GM21825 (cell line): Measurements from ENCODE around the gene SH3RF3.

Experiments
- ATAC-seq: cut with Tn5 transposase; IDR thresholded peaks from one replicate; pipeline ENCODE4 v1.9.1; 2021; ENCODE audit warnings: mild to moderate bottlenecking, moderate library complexity; ENCODE audit not compliant: unreplicated experiment

The SH3RF3 gene

GRCh38 chr2:109422758-109423500, 293.9 kb downstream of the SH3RF3 start:
- ATAC-seq = no peak

GRCh38 chr2:109423556-109424359, 294.8 kb downstream of the SH3RF3 start:
- no peak for ATAC-seq

GRCh38 chr2:109425411-109425810, 296.4 kb downstream of the SH3RF3 start:
- ATAC-seq = no peak

DNA sequence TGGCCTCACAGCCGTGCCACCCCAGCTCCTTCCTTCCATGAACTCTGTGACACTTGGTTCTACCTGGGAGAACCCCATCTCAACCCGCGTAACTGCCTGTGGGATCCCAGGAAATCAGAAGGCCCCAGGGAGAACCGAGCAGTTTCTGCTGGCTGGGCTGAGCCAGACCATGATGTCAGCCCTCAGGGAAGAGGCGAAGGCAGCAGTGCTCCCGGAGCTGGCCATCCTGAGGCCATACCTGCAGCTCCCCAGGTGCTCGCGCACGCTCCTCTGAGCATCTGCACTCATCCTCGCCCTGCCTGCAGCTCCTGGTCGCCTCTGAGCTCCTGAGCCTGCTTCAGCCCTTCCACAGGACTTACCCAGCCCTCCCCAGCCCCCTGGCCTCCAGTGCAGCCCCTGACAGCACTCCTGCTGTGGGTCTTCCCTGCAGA, 298.7 kb downstream of the SH3RF3 start:
- no peak for ATAC-seq

DNA sequence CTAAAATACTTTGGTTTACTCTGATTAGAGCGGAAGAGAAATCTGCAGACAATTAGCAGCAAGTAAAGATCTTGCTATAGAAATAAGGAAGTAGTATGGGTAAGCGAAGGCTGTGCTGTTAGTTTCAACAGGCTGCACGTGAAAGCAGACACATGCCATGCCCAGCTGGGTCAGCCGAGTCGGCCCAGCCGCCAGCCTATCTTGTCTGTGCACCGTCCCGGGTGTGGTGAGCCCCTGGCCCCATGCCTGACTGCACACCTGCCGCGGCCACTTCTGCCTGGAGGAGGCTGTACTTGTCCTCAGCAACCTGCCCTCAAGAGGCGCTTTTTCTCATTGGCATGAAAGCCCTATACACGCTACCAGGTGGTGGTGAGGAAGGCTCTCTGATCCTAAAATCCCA, 299.3 kb downstream of the SH3RF3 start:
- ATAC-seq = no peak

GRCh38 chr2:109428841-109429566, 300.0 kb downstream of the SH3RF3 start:
- ATAC-seq = no peak

DNA sequence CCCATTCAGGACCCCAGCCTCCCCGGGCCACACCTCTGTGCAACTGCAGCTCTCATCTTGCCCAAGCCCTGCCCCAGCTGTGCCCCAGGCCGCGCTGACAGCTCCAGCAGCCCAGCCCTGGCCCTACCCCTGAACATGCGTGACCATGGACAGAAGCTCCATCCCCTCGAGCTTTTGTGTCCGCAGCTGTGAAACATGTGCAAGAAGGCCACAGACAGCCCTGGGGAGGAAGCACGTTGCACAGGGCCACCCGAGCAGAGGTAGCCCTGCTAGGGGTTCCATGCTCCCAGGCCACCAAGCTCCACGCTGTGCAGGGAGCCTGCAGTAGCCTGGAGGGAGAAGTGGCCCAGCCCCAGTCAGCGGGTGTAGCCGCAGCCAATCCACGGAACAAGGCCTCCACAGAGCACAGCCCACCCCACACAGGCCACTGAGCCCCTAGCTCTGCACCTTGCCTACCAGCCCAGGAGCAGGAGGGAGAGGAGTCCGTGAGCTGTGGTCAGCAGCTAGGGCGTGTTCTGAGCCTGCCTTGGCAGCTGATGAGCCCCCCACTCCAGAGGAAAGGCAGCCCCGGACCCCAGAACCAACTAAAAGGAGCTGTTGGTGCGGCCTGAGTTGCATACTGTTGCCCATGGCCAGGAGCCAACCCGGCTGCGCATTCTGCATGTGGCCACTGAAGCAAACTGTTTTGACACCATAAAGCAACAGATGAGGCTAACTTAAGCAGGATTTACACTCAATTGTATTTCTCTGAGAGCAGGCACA, 300.7 kb downstream of the SH3RF3 start:
- ATAC-seq = no peak

- ATAC-seq = no peak
These were observed 301.3 kb downstream of the SH3RF3 start for GRCh38 chr2:109430329-109430636.

- ATAC-seq = no peak
These were observed 303.4 kb downstream of the SH3RF3 start for GRCh38 chr2:109432421-109432820.

DNA sequence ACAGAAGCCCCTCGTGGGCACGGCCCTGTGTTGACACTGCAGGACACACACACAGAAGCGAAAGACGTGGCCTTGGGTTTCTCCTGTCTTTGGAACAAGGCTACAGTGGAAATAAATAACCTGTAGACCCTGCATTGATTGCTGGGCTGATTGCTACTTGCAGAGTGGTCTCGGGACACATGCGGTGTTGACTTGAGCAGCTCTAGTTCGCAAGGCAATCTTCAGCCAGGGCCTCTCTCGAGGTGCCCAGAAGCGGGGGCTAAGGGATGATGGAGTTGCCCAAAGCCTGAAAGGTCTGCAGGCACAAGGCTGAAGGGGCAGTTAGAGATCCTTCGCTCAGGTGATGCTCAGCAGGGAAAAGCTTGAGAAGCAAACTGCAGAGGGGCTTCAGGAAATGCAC, 304.5 kb downstream of the SH3RF3 start:
- ATAC-seq = no peak

GRCh38 chr2:109433926-109434325, 304.9 kb downstream of the SH3RF3 start:
- ATAC-seq = no peak

GRCh38 chr2:109434351-109434750, 305.3 kb downstream of the SH3RF3 start:
- ATAC-seq = no peak

DNA sequence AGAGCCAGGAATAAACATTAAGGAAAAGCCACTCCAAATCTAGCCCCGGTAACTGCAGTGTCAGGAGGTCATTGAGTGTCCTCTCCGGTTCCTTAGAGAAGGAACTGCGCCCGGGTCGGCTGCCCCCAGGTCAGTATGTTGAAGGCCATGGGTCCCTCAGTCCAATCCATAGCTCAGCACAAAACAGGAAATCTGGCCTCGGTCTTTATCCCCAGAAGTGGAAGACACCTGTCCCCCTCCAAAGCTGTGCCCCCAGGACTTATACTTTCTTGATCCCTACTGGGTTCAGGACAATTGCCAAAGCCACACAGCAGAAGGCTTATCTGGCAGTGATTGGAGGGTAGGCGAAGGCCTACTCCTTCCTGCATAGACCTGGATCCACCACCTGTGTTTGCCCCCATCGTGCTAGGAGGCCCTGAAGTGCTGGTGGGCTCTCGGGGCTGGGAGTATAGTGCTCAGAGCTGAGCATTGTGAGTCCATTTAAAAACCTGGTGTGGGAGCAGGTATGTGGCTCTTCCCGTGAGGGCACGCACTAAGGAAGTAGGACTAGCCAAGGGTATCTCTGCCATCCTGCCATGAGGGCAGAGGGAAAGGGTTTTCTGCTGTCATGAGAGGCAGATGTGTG, 306.2 kb downstream of the SH3RF3 start:
- no peak for ATAC-seq

DNA sequence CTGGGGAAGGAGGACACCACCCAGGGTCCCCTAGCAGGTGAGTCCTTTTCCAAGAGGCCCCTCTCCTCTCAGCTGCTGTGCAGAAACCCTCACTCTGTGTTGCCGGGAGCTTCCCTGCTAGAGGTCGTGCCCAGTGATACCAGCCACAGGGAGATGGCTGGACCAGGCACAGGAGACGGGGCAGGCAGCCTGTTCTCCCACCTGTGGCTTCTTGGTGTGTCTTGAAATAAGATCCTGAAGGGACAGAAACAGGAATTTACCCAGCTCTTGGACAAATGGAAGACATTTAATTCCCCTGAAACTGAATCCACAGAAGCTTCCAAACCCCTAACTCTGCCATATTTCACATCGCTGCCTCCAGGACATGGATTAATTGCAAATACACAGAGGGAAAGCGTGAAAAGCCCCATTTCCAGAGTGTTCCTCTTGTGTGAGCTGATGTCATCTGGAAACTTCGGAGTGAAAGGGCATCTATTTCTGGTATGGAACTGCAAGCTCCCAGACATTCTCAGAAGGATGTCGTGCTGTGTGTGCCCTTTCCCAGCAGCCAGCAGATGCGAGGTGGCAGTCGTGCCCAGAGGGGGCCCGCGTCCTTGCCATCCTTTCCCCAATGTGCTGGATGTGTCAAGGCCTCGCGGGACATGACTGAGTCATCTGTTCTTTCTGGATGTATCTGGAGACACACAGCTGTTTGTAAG, 307.0 kb downstream of the SH3RF3 start:
- no peak for ATAC-seq

GRCh38 chr2:109436610-109437225, 307.7 kb downstream of the SH3RF3 start:
- ATAC-seq = no peak

DNA sequence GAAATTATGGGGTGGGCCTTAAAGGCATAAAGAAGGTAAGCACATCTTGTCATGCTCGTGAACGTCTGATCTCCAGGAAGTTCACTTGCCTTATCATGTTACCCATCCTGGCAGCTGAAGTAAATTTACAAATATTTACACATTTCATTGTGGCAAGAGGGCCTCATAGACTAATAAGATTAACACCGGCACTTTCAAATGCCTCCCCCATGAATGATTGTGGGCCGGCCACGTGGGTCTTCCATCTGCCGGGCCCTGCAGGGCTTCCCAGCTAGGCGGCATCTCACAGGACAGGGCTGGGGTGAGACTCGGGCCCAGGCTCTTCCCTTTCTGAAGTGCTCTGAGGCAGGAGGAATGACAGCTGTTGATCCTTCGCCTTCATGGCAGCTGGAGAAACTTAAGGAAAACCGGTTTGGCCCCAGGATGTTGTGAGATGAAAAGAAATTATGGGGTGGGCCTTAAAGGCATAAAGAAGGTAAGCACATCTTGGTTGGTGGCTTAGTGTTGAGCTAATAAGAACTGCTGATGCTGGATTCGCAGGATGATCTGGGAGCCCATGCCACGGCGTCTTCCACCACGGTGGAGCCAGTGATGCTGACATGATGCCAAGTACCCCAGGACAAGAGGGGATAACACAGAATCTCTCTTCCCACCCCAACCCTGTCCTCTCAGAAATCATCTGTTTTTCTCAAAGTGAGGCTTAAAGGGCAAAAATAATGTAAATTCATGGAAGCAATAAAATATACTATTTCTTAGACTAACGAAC, 308.5 kb downstream of the SH3RF3 start:
- ATAC-seq = no peak

GRCh38 chr2:109438146-109438545, 309.1 kb downstream of the SH3RF3 start:
- no peak for ATAC-seq

GRCh38 chr2:109438773-109439389, 309.9 kb downstream of the SH3RF3 start:
- no peak for ATAC-seq
